Ecto neural progenitor cell (in vitro differentiated cells): ENCODE data around the gene FARS2.
"Not testable (repeated sequence)": the region's sequence is repeated elsewhere in the genome, so short reads cannot be mapped to it uniquely, and the experiment has no call there.

Experiments
- DNase-seq: peaks from one replicate; pipeline ENCODE4 v3.0.0-alpha.2; 2018; ENCODE audit warnings: low spot score

The FARS2 gene

GRCh38 chr6:5637714-5638113, 376.4 kb downstream of the FARS2 start:
- DNase-seq: no peak

GRCh38 chr6:5638666-5639065, 377.4 kb downstream of the FARS2 start:
- no peak for DNase-seq

- DNase-seq: no peak
These were observed 377.9 kb downstream of the FARS2 start for GRCh38 chr6:5639193-5639592.

- DNase-seq: no peak
These were observed 379.3 kb downstream of the FARS2 start for GRCh38 chr6:5640614-5641013.

- no peak for DNase-seq
These were observed 383.3 kb downstream of the FARS2 start for GRCh38 chr6:5644523-5645185.

GRCh38 chr6:5645328-5646290, 384.3 kb downstream of the FARS2 start:
- DNase-seq: no peak

GRCh38 chr6:5652406-5653137, 391.3 kb downstream of the FARS2 start:
- DNase-seq: no peak

GRCh38 chr6:5653801-5654200, 392.5 kb downstream of the FARS2 start:
- no peak for DNase-seq

- DNase-seq: no peak
These were observed 394.9 kb downstream of the FARS2 start for GRCh38 chr6:5656226-5656625.

GRCh38 chr6:5656695-5657094, 395.4 kb downstream of the FARS2 start:
- not testable (repeated sequence) for DNase-seq

- no peak for DNase-seq
These were observed 396.5 kb downstream of the FARS2 start for GRCh38 chr6:5657684-5658430.

- no peak for DNase-seq
These were observed 398.2 kb downstream of the FARS2 start for GRCh38 chr6:5659467-5659866.

GRCh38 chr6:5660772-5661171, 399.5 kb downstream of the FARS2 start:
- no peak for DNase-seq

GRCh38 chr6:5662797-5663196, 401.5 kb downstream of the FARS2 start:
- DNase-seq: no peak

- no peak for DNase-seq
These were observed 401.9 kb downstream of the FARS2 start for GRCh38 chr6:5663259-5663658.

GRCh38 chr6:5663739-5664138, 402.4 kb downstream of the FARS2 start:
- DNase-seq: no peak

- DNase-seq: no peak
These were observed 402.8 kb downstream of the FARS2 start for GRCh38 chr6:5664149-5664548.

- no peak for DNase-seq
These were observed 403.9 kb downstream of the FARS2 start for GRCh38 chr6:5665173-5665572.

- no peak for DNase-seq
These were observed 404.4 kb downstream of the FARS2 start for GRCh38 chr6:5665667-5666066.

GRCh38 chr6:5666695-5667094, 405.4 kb downstream of the FARS2 start:
- DNase-seq: no peak

GRCh38 chr6:5667737-5668136, 406.4 kb downstream of the FARS2 start:
- no peak for DNase-seq

GRCh38 chr6:5670381-5670780, 409.1 kb downstream of the FARS2 start:
- no peak for DNase-seq
